ENCODE data around the gene TTLL5. TPM values are rescaled to one million over a fixed set of nuclear protein-coding genes. Genes with fewer than 3 reads are reported as not detected.

The TTLL5 gene
- total RNA-seq, 1 experiment from 2014 or later = 35.7 TPM

- no peak overlapping the region for H3K4me3 Mint-ChIP-seq
- TF ChIP-seq CTCF (conservative IDR thresholded peaks at IDR 0.05) = no peak
- Histone ChIP-seq H2BK15ac (ENCODE audit: low read depth, low read length) (no peak overlapping the region), H3K14ac (ENCODE audit: insufficient read depth, low read length) (no peak overlapping the region), H3K4me2 (ENCODE audit: insufficient read depth, insufficient read length, low read length) (no peak overlapping the region), H2BK5ac (ENCODE audit: insufficient read length, low read length) (no peak overlapping the region), H3T11ph (ENCODE audit: low read length) (no peak overlapping the region), H3K79me2 (ENCODE audit: insufficient read depth, low read length) (no peaks in the 10 kb centered on the region; the same call in 1 of the 2 replicates), H3K79me1 (ENCODE audit: insufficient read depth, low read depth, low read length, poor library complexity, severe bottlenecking) (no peaks in the 10 kb centered on the region), H2BK120ac (ENCODE audit: low read depth, low read length, poor library complexity, severe bottlenecking) (no peak overlapping the region), H3K56ac (ENCODE audit: insufficient read length, low read depth, low read length) (no peak overlapping the region), H3K27ac (ENCODE audit: insufficient read length, low read depth, low read length) (no peak overlapping the region), H4K20me1 (ENCODE audit: control insufficient read depth, insufficient read depth, insufficient read length) (no peaks in the 10 kb centered on the region), H2BK12ac (ENCODE audit: insufficient read length, low read depth, low read length) (no peak overlapping the region), H3K4me1 (ENCODE audit: insufficient read depth, low read length) (peaks cover 5% of the 10 kb centered on the region; the same call in 1 of the 2 replicates), H2AFZ (ENCODE audit: low read length) (no peak overlapping the region), H3K9me3 (ENCODE audit: control insufficient read depth, low read depth, low read length) (no peaks in the 10 kb centered on the region), H4K5ac (ENCODE audit: insufficient read length, low read depth, low read length) (no peak overlapping the region), H2AK5ac (ENCODE audit: insufficient read length, low read length) (no peak overlapping the region), H3K4ac (ENCODE audit: low read depth, low read length) (no peak overlapping the region), H3K18ac (ENCODE audit: insufficient read length, low read depth, low read length) (no peak overlapping the region), H3K23ac (ENCODE audit: insufficient read length, low read depth, low read length) (no peak overlapping the region), H2BK20ac (ENCODE audit: low read depth, low read length, poor library complexity, severe bottlenecking) (no peak overlapping the region), H3K23me2 (ENCODE audit: insufficient read length, low read depth, low read length, poor library complexity, severe bottlenecking) (no peaks in the 10 kb centered on the region), H4K91ac (ENCODE audit: insufficient read length, low read depth, low read length) (no peak overlapping the region), H4K8ac (replicated peaks; ENCODE audit: insufficient read length, low read depth, low read length) (no peak overlapping the region), H3K9ac (ENCODE audit: extremely low read depth, insufficient read length, low read length) (no peak overlapping the region), H3K27me3 (ENCODE audit: insufficient read depth, low read length) (no peaks in the 10 kb centered on the region)
- no CpG with 5 or more reads among the region's 4 CpGs for WGBS (ENCODE audit: extremely low coverage, insufficient read length, low lambda C conversion rate)
- no peak overlapping the region for H3K27ac Mint-ChIP-seq
- no peak for DNase-seq
- H3K36me3 Mint-ChIP-seq (ENCODE audit: insufficient read depth in 1 of 3, low read depth in 3 of 3) = no peaks in the 10 kb centered on the region
- H3K27me3 Mint-ChIP-seq (ENCODE audit: low read depth) = no peaks in the 10 kb centered on the region
- peaks cover 7 to 11% of the 10 kb centered on the region in 2 experiments for H3K4me1 Mint-ChIP-seq
- no peaks in the 10 kb centered on the region for H3K9me3 Mint-ChIP-seq
Observed at GRCh38 chr14:75968456-75968855, 307.4 kb downstream of the TTLL5 start.
